HG03103 (cell line): ENCODE data around the gene KCNA1.

Experiments
- ATAC-seq: cut with Tn5 transposase; IDR thresholded peaks from one replicate; pipeline ENCODE4 v1.9.1; 2021; ENCODE audit warnings: low read depth; ENCODE audit not compliant: unreplicated experiment

Gene KCNA1

DNA sequence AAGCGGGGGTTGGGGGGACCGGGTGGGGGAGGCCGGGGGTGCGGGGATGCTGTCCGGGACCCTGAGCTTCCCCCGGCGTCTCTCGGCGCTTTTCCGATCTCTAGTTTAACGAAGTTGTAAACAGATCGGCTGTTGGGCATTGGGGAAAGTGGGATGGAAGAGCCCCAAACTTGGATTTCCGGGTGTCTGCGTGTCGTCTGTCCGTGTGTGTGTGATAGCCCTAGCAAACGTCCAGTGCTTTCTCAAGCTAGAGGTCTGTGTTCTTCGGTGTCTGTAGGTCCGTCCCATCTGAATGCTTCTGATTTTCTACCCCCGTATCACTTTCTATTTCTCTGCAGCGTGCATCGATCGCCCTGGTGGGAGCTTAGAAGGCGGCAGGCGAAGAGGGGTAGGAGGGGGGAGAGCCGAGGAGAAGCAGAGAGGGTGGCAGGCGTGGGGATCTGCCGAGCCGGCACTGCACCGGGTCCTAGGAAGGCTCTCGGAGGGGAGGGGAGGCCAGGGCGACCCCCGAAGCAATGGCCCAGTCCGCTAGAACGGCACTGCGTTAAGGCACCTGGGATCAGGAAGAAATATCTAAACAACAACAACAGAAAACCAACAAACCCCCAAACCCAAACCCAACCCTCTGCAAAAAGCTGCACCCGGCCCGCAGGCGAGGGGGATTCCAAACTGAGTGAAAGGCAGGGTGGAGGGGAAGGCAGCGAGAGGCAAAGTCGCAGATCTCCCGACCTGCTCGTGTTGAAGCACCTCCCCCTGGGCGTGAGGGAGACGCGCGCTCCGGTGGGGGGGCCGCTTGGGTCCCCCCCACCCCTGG is 1.0 kb downstream of the KCNA1 start:
- ATAC-seq, result no peak

DNA sequence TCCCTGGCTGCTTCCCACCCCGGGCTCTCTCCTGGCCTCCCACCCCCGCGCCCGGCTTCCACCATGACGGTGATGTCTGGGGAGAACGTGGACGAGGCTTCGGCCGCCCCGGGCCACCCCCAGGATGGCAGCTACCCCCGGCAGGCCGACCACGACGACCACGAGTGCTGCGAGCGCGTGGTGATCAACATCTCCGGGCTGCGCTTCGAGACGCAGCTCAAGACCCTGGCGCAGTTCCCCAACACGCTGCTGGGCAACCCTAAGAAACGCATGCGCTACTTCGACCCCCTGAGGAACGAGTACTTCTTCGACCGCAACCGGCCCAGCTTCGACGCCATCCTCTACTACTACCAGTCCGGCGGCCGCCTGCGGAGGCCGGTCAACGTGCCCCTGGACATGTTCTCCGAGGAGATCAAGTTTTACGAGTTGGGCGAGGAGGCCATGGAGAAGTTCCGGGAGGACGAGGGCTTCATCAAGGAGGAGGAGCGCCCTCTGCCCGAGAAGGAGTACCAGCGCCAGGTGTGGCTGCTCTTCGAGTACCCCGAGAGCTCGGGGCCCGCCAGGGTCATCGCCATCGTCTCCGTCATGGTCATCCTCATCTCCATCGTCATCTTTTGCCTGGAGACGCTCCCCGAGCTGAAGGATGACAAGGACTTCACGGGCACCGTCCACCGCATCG is 1.8 kb downstream of the KCNA1 start:
- ATAC-seq, result no peak

DNA sequence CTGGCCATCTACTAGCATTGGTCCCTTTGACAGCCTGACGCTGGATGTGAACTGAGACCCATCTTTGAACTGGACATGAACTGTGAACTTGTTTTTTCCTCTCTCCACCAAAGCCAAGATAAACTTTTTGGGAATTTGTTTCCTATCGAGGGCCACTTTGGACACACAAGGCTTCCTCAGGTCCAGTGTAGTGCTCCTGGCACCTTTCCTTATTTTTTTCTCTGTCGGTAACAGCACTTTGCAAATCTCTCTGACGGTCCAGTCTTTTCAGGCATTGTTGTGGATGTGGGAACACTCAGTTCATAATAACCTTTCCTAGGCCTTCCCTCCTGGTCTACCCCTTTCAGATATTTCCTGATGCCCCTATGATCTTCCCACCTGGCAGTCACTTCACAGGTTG is 5.0 kb downstream of the KCNA1 start:
- ATAC-seq, result no peak

DNA sequence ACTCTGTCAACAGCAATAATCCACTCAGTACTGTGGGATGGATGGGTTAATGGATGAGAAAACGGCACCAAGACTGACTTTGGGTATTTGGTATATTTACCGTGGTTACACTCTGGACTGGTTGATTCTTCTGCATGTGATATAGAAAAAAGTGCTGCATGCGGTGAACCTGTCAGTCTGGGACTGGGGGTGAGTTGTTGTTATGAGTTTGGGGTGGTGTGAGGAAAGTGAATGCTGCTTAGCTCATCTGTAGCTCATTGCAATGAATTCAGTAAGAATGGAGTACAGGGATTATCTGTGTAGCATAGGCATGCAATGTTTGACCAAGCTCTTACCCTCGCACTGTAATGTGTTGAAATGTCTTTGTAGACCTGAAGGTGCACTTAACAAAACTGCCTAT is 6.0 kb downstream of the KCNA1 start:
- ATAC-seq, result no peak

DNA sequence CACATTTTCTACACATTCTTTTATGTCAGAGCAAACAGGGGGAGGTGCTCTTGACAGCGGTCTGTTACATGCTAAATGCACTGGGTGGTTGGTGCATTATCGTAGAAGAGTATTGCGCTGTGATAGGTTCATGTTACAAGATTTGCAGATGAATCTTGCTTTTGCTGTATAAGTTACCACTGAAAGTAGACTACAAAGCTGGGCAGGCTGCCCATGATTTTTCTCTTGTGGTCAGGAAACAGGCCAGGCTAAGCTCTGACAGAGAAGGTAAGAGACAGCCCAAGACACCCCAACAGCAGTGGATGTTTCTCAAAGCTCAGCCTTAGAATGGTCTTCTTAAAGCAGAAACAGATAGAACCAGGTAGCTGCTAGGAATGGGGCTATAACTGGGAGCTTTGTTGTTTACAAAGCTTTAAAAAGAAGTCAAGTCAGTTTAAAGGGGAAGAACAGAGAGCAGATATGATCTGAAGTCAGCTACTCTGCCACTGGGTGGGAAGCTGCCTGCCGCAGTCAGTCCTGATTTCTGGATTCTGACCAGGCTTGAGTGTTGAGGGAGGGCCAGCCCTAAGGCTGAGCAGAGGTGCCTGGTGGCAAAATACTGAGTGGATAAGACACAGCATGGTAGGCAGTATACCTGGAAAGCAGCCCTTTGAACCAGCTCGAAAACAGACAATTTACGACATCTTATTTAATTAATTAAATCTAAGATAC is 9.4 kb downstream of the KCNA1 start:
- ATAC-seq, result no peak

DNA sequence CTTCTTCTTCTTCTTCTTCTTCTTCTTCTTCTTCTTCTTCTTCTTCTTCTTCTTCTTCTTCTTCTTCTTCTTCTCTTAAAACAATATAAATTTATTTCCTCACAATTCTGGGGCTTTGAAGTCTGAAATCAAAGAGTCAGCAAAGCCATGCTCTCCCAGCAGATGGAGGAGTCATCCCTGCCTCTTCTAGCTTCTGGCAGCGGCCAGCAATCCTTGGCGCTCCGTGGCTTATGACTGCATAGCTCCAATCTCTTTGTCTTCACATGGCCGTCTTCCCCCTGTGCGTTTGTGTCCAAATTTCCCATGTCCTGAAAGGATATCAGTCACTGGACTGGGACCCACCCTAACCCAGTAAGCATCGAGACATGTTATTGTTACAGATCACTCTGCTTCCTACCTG is 22.9 kb downstream of the KCNA1 start:
- no peak for ATAC-seq

DNA sequence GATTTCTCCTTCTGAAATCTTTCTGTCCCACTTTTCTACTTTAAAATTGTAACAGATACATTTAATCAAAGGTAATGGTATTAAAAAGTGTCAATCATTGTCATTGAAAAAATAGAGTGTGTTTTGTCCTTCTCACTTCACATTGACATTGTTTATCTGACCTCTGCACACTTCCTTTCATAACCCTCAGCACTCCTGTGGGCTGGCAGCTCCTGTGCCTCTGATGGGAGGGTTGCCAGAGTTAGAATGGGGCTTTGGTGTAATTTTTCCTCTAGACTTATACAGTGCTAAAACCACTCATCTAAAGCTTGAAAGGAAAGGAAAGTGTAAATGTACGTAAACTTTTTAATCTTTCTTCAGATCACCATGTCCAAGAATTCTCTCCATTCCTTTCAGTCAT is 23.7 kb downstream of the KCNA1 start:
- no peak for ATAC-seq

DNA sequence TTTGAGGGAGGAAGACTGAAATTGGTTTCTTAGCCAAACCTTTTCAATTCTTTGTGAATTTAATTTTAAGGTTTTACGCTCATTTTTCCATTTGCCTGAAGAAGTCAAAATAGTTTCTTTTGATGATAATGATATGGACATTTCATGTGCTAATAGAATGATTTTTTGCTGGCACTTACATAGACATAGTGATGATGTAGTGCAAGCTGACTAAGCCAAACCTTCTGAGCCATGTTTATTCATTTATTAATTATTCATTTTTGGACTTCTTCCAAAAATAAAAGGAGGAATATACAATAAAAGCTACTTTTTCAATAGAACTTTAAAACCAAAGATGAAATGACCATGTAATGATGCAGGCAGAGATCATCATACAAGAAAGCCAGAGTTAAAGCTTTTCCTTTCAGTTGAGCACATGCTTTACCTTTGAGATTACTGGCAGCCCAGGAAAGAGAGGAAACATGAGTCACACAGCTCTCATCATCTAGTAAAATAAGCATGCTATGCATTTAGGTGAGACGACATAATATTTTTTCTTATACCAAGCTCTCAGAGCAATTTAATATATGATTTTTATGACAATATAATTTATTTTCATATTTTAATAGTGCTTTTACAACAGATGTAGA is 24.8 kb downstream of the KCNA1 start:
- no peak for ATAC-seq

DNA sequence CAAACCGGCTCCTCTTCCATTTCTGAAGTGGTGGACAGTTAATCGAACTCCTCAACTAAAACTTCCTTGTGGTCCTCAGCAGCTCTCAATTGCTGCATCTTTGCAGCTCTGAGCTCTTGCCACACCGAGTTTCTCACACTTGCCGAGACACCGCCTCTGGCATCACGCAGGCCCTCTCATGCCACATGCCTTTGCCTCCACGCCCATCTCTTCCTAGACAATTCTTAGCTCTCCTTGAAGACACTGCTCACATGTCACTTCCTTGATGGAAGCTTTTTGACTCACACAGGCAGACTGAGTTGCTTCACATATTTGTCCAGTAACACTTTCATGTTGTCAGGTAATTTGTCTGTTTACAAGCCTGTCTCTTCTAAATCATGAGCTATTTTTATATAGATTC is 29.2 kb downstream of the KCNA1 start:
- ATAC-seq, result no peak

DNA sequence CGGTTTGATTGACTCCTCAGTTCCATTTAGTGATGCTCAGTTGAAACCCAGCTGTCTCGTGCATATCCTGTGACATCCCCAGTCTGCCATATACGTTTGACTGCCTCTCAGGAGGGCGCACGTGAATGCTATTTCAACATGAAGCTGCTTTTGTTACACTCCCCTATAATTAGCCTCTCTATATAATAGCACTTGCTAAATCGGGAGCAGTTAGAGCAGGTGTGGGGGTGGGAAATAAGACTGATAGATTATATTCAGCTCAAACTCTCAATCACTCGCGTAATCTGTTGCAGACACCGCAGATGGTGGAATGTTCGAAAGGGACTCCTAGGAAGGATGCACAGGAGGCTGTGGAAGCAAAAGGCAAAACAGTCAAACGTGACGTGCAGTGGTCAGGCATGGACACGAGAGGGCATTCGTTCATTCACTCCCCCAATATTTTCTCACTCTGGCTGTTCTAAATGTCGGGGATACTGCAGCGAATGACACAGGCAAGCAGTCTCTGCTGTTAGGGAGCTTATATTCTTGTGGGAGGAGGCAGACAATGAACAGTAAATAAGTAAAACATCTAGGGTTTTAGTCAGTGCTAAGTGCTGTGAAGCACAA is 29.8 kb downstream of the KCNA1 start:
- ATAC-seq, result no peak

DNA sequence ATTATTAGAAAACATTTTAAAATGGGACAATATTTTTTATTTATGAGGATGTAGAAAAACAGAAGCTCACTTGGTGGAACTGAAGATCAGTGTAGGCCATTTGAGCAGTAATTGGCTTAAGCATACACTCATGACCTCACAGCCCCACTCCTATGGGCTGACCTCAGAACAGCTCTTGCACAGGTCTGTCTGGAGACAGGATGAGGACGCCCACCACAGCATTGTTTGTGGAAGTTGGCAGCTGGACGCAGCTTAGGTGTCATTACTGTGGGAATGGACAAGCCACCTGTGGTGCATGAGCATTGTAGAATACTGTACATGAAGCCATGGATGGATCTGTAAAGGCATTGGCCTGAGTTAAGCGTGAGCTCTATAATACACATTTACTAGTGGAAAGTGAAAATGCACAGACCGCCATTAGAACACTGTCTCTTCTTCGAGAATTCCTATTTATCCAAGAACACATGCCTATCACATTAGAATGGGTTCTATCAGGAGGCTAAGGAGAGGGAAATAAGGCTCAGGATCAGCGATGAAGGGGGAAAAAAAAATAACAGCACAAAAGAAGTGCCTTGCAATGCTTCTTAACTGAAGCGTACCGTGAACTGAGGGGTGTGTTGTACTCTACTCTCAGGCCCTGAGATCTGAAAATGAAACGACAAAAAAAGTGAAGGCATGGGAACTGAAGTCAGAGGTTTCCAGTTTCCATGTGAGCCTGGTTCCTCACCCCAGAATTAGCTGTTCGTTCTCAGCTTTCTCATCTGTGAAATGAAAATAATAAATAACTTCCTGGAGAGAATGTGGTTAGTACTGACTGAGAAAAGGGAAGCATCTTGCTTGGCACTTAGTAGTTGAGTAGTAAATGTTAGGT is 33.6 kb downstream of the KCNA1 start:
- ATAC-seq, result peak; percentile 84

DNA sequence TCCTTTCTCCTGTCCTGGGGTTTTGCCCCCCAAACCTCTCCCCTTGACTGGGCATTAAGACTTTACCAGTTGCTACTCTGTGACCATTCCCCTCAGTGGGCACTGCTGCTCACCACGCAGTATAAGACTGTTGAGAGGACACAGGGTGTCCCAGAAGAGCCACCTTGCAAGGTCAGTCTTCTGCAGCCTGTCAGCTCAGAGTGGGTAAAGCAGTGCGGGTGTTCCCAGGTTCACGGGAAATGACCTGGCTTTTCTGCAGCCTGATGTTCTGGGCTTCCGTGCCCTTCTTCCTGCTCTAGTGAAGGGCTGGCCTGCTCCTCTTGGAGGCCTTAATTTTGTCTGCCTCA is 34.2 kb downstream of the KCNA1 start:
- peak; percentile 22 for ATAC-seq

DNA sequence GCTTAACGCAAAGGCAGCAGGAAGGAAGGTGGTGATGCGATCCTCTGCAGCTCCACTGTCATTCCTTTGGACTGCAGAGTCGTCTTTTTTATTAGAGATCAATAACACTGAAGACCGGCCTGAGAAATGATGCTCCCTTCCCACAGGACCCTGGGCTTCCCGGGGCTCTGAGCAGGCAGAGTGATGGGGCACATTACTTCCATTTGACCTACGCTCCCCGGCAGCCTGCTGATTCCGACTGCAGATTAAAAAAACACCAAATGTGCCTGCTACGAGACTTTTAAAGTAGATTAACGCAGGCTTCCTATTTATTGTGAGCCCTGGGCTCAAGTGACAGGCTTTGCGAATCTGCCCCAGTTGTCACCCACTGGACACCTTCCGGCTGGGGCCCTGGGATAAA is 37.5 kb downstream of the KCNA1 start:
- no peak for ATAC-seq

DNA sequence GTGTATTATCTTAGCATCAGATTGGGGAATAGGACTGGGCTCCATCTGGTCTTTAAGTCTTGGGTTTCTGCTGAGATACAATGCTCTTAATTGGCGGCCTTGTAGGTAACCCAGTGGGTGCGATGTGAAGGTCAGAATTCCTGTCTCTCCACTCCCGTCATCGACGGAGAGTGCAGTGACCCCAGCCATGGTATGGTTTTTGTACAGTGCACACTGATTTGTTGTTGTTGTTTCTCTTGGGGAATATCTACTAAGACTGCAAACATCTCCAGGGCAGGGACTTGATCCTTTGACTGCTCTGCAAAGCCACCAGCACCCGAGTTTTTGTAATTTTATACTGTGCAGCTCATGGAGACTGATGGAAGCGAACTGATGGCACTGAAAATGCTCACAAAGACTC is 41.4 kb downstream of the KCNA1 start:
- ATAC-seq, result no peak

DNA sequence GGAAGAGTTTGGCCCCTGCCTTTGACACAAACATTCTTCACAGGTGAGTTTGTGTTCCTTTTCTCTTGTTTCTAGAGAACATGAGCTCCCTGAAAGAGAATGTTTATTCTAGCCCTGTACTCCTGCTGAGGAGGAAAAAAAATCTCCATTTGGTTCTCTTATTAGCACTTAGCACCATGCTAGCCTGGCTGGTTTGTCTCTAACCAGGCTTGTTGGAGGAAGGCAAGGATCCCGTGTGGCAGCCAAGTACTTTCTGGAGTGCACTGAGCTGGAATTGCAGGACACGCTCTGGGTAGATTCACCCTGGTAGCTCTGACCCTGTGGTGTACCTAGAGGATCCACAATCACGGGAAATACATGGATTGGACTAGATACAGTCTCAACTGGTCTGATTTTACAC is 41.9 kb downstream of the KCNA1 start:
- ATAC-seq, result no peak

DNA sequence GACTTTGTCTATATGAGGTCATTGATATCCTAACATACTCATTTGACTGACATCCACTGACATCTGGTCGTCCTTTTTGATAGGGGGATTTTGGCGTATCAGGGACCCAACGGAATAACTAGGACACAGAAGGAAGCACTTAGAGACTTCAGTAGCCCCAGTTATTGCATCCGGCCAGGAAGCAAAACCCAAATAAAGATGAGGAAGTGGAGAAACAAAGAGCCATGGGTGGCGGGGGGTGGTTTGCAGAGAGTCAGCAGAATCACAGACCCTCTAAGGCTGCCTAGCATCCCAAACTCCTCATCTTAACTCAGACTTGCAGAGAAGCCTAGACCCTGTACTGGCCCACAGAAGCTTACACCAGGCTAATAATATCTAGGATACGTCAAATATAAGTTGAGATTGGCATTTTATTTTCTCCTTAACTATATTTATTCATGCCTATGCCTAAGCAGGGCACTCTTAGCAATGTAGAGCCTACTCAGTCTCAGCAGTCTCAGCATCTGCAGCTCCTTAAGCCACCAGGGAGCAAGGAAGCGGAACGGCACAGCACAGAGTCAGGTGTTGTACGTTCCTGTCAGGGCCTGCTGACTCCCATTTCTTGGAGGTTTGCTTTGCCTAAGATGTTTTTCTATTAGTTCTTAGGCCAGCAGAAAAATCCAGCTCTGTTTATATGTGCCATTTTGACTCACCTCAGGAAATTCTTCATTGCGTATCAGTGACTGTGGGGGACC is 45.1 kb downstream of the KCNA1 start:
- no peak for ATAC-seq

DNA sequence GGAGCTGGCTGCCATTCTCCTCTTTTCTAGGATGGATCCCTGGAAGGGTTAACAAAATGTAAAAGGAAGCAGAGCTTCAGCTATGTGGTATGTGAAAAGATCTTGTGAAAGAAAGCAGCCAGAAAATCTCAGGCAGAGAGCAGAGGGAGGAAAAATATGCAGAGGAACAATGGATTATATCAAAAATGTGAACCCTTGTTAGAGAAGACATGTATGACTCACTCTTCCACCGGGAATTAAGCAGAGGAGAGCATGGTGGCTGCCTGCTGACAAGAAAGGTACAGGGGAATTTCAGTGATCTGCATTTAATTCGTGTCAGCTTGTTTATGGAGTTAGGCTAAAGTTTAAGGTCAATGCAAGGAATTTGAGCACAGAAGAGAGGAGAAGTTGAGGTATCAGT is 46.3 kb downstream of the KCNA1 start:
- no peak for ATAC-seq

DNA sequence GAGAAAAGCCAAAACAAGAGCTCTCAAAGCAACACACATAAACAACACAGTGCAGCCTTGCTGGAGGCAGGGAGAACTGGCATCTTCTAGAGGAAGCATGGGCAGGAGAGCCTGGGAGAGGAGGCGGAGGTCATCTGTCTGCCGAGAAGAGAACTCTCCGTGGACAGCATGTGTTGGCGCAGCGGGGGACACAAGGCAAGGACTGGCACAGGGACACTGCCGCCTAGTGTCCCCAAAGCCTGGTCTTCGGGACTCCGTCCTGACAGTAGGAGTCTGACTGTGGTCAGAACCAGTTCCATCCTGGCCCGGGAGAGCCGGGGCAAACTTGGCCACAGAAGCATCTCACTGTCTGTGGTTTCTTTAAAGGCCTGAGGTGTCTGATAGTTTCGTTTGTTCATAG is 47.3 kb downstream of the KCNA1 start:
- ATAC-seq, result no peak

DNA sequence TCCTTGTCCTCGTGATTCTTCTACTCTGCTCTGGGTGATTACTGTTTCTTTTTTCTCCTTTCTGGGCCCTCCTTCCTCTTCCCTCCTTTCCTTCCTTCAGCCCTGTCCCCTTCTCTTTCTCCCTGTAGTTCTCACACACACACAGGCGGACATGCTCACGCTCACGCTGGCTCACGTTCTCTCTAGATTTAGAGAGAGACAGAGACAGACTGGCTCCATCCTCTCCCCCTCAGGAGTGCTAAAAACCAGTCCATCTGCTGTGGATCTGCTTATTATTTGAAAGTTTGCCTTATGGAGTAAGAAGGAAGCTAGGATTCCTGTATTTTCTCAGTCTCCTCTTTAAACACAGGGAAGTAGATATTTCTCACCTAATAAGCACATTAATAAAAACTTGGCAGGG is 48.1 kb downstream of the KCNA1 start:
- ATAC-seq, result no peak
